ENCODE measurements around the gene TSPAN2.

DNA sequence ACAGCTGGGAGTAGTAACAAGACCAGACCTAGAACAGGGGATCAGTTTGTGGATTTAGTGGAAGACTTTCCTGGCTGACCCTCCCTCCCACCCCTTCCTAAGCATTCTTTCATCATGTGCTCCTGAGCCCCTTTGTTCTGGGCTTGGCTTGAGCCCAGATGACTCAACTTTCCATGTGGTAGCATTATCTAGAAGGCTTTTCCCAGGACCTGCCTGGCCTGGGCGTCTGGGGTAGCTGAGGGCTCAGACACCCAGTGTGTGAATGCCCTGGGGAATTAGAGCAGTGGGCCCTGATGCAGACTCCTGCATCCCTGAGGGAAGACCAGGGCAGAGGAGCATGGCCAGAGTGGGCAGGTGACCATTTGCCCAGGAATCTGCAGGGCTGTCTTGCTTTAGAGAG is 44.1 kb upstream of the TSPAN2 start:
- TF ChIP-seq, protein P1, sequence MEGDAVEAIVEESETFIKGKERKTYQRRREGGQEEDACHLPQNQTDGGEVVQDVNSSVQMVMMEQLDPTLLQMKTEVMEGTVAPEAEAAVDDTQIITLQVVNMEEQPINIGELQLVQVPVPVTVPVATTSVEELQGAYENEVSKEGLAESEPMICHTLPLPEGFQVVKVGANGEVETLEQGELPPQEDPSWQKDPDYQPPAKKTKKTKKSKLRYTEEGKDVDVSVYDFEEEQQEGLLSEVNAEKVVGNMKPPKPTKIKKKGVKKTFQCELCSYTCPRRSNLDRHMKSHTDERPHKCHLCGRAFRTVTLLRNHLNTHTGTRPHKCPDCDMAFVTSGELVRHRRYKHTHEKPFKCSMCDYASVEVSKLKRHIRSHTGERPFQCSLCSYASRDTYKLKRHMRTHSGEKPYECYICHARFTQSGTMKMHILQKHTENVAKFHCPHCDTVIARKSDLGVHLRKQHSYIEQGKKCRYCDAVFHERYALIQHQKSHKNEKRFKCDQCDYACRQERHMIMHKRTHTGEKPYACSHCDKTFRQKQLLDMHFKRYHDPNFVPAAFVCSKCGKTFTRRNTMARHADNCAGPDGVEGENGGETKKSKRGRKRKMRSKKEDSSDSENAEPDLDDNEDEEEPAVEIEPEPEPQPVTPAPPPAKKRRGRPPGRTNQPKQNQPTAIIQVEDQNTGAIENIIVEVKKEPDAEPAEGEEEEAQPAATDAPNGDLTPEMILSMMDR (IDR thresholded peaks at IDR 0.05): no peak
- no peak for TF ChIP-seq POLR2A (IDR thresholded peaks at IDR 0.05)

All from esophagus squamous epithelium (tissue), 4 donors.